HepG2 (cell line): ENCODE data around the gene PCGF2. TPM values are rescaled to one million over a fixed set of nuclear protein-coding genes. Genes with fewer than 3 reads are reported as not detected.

Experiments
- ATAC-seq: fragments of 200-7000 bp; cut with Tn5 transposase; 3 replicates; pipeline ENCODE4 v1.9.1; 2020; ENCODE audit warnings: mild to moderate bottlenecking, moderate library complexity
- BruUV-seq: library from RNA; stranded (reverse); fragments of 400-500 nt; replicated peaks from 2 replicates; lab custom pipeline; 2021; lab: Mats Ljungman, UMichigan
- CTCF ChIA-PET: fragments of 300-600 bp; formaldehyde crosslinking; extraction: SDS; loops from one replicate; lab custom pipeline; 2021; ENCODE audit warnings: low total read pairs, inconsistent platforms, low intra/inter-chr PET ratio; lab: Yijun Ruan, JAX
- POLR2A ChIA-PET: fragments of 350-600 bp; sonication (Branson Sonifier 250); formaldehyde crosslinking; loops from one replicate; lab custom pipeline; 2020; ENCODE audit warnings: antibody characterized with exemption, inconsistent platforms; lab: Yijun Ruan, JAX
- DNase-seq: peaks from one replicate; pipeline ENCODE4 v3.0.0-alpha.2; 2015; ENCODE audit warnings: low spot score
- FAIRE-seq: peaks from 3 replicates; lab custom pipeline; 2011; peaks lifted over from hg19 to GRCh38; lab: Jason Lieb, UNC
- H2AFZ ChIP-seq: one replicate; pipeline ENCODE4 v1.6.1; 2011; ENCODE audit warnings: low read length, inconsistent platforms
- H3K27ac ChIP-seq: fragments of 300-600 bp; 3 replicates; pipeline ENCODE4 v1.8.0; 2011; ENCODE audit warnings: mixed run types, mild to moderate bottlenecking, mixed read lengths, low read length, inconsistent platforms; ENCODE audit not compliant: insufficient read depth; ENCODE audit errors: extremely low read length
- H3K27me3 ChIP-seq, 2 experiments: fragments of 200-600 bp in 1 of 2; 2 replicates in 1 of 2; 3 replicates in 1 of 2; pipeline versions ENCODE4 v1.6.0 to v1.8.0; 2011; ENCODE audit warnings: low read length in 2 of 2, mild to moderate bottlenecking in 2 of 2, moderate library complexity in 2 of 2, inconsistent platforms in 1 of 2; ENCODE audit not compliant: insufficient read depth in 2 of 2, control insufficient read depth in 1 of 2
- H3K36me3 ChIP-seq, 2 experiments: fragments of 200-600 bp in 1 of 2; replicated peaks in 1 of 2; 2 replicates in 1 of 2; 3 replicates in 1 of 2; pipeline versions ENCODE4 v1.5.1 to v1.8.0; 2011; ENCODE audit warnings: low read length in 2 of 2, inconsistent platforms in 1 of 2; ENCODE audit not compliant: insufficient read depth in 2 of 2, control insufficient read depth in 1 of 2
- H3K4me1 ChIP-seq: 2 replicates; pipeline ENCODE4 v1.5.1; 2012; ENCODE audit warnings: low read length, inconsistent platforms; ENCODE audit not compliant: insufficient read depth
- H3K4me2 ChIP-seq: 2 replicates; pipeline ENCODE4 v1.6.0; 2011; ENCODE audit warnings: low read depth, low read length, inconsistent platforms
- H3K4me3 ChIP-seq, 3 experiments: fragments of 200-600 bp in 1 of 3; sonication (generic), shearing (Covaris generic) in 1 of 3; replicated peaks in 1 of 3; 2 replicates each; pipeline ENCODE4 v1.5.1; 2011 to 2016; ENCODE audit warnings: low read length in 3 of 3, inconsistent platforms in 2 of 3, low read depth in 2 of 3, mild to moderate bottlenecking in 2 of 3, control low read depth in 1 of 3, mixed read lengths in 1 of 3; ENCODE audit not compliant: insufficient read depth in 1 of 3
- H3K79me2 ChIP-seq: one replicate; pipeline ENCODE4 v1.6.1; 2011; ENCODE audit warnings: low read length, inconsistent platforms; ENCODE audit not compliant: insufficient read depth
- H3K9ac ChIP-seq: 2 replicates; pipeline ENCODE4 v1.6.0; 2011; ENCODE audit warnings: mild to moderate bottlenecking, low read depth, low read length, inconsistent platforms; ENCODE audit not compliant: insufficient read depth
- H3K9me3 ChIP-seq: 2 replicates; pipeline ENCODE4 v1.5.1; 2012; ENCODE audit warnings: mild to moderate bottlenecking, low read length
- H4K20me1 ChIP-seq: 2 replicates; pipeline ENCODE4 v1.6.0; 2011; ENCODE audit warnings: inconsistent platforms, mild to moderate bottlenecking, low read length, moderate library complexity; ENCODE audit not compliant: insufficient read depth
- ARID5B ChIP-seq: IDR thresholded peaks from 2 replicates; pipeline ENCODE4 v1.4.0; 2020; ENCODE audit warnings: mild to moderate bottlenecking, missing genetic modification reagents
- FOXA1 ChIP-seq, 2 experiments: fragments of 450-650 bp in 1 of 2; sonication (generic) in 1 of 2; formaldehyde crosslinking in 1 of 2; IDR thresholded peaks; 2 replicates each; pipeline versions ENCODE4 v1.4.0 to v1.6.1; 2016 to 2020; ENCODE audit warnings: missing genetic modification reagents in 1 of 2
- HMG20B ChIP-seq: conservative IDR thresholded peaks from 2 replicates; pipeline ENCODE4 v1.6.1; 2016; ENCODE audit warnings: missing genetic modification reagents, missing compliant biosample characterization
- HOXA7 ChIP-seq: sonication (generic); formaldehyde crosslinking; IDR thresholded peaks from 2 replicates; pipeline ENCODE4 v1.8.1; 2022; ENCODE audit warnings: mild to moderate bottlenecking, missing genetic modification reagents, moderate library complexity
- POLR2G ChIP-seq: fragments of 200-400 bp; formaldehyde crosslinking; IDR thresholded peaks from 2 replicates; pipeline ENCODE4 v1.6.1; 2018; ENCODE audit warnings: mild to moderate bottlenecking, low read depth, low read length, moderate library complexity
- SMARCC2 ChIP-seq: fragments of 450-650 bp; IDR thresholded peaks from 2 replicates; pipeline ENCODE4 v1.6.1; 2017; ENCODE audit warnings: antibody characterized with exemption, mild to moderate bottlenecking
- SOX13 ChIP-seq, 3 experiments: fragments of 450-650 bp in 1 of 3; sonication (generic) in 1 of 3; formaldehyde crosslinking in 1 of 3; IDR thresholded peaks in 2 of 3; conservative IDR thresholded peaks in 1 of 3; 2 replicates each; pipeline versions ENCODE4 v1.5.0 to v1.6.1; 2016 to 2020; ENCODE audit warnings: antibody characterized with exemption in 1 of 3, mild to moderate bottlenecking in 1 of 3, missing compliant biosample characterization in 1 of 3, missing genetic modification reagents in 1 of 3, moderate library complexity in 1 of 3
- SP4 ChIP-seq: sonication (generic); formaldehyde crosslinking; IDR thresholded peaks from 2 replicates; pipeline ENCODE4 v1.8.1; 2023; ENCODE audit warnings: mild to moderate bottlenecking, missing genetic modification reagents
- ZBTB33 ChIP-seq: sonication (generic); formaldehyde crosslinking; IDR thresholded peaks from 2 replicates; pipeline ENCODE4 v1.4.0; 2020; ENCODE audit warnings: missing genetic modification reagents
- ZNF281 ChIP-seq: sonication (generic); formaldehyde crosslinking; IDR thresholded peaks from 2 replicates; pipeline ENCODE4 v1.4.0; 2020; ENCODE audit warnings: missing genetic modification reagents, borderline replicate concordance
- ZNF572 ChIP-seq: sonication (generic); formaldehyde crosslinking; IDR thresholded peaks from 2 replicates; pipeline ENCODE4 v1.5.1; 2020; ENCODE audit warnings: mild to moderate bottlenecking, missing genetic modification reagents
- WGBS: methylation state at CpG from one replicate; pipeline ENCODE4 v1.1.6; 2017; ENCODE audit warnings: low lambda C conversion rate; 5-methylcytosine and 5-hydroxymethylcytosine counted together
- in situ Hi-C: cut with HindIII; loops from 2 replicates; pipeline ENCODE4 v1.10.0; 2017; ENCODE audit warnings: low pct_unique_long_range_greater_than_20kb; ENCODE audit not compliant: extremely low pct_ligation_motif_present
- intact Hi-C: fragments of 100-400 bp; cut with micrococcal nuclease; formaldehyde crosslinking; loops from one replicate; pipeline ENCODE4 v1.10.0; 2022; ENCODE audit not compliant: unreplicated experiment
- polyA plus RNA-seq, 8 experiments: library from polyadenylated mRNA; depleted of rRNA in 3 of 8; stranded (reverse) in 7 of 8; unstranded in 1 of 8; fragments of >200 nt; fragmentation: Illumina TruSeq in 4 of 8; extraction: Trizol in 4 of 8; gene quantifications; 2 replicates each; pipeline versions ENCODE4 v1.2.1 to v1.2.3, GENCODE V29; 2011 to 2016; ENCODE audit warnings: low read depth in 4 of 8, missing spikeins in 1 of 8, mixed read lengths in 1 of 8; ENCODE audit not compliant: insufficient read depth in 1 of 8
- total RNA-seq, 5 experiments: library from RNA; depleted of rRNA; stranded (reverse); fragments of >200 nt; fragmentation: Illumina TruSeq; extraction: Trizol; gene quantifications; 2 replicates each; pipeline ENCODE4 v1.2.3, GENCODE V29; 2016; ENCODE audit warnings: low read depth in 1 of 5

Gene PCGF2
- total and polyA plus RNA-seq, 2 of the 13 experiments (the other 11 are each of a cell fraction or from before 2014, with no cell fraction given): 11.6 to 29.4 TPM

DNA sequence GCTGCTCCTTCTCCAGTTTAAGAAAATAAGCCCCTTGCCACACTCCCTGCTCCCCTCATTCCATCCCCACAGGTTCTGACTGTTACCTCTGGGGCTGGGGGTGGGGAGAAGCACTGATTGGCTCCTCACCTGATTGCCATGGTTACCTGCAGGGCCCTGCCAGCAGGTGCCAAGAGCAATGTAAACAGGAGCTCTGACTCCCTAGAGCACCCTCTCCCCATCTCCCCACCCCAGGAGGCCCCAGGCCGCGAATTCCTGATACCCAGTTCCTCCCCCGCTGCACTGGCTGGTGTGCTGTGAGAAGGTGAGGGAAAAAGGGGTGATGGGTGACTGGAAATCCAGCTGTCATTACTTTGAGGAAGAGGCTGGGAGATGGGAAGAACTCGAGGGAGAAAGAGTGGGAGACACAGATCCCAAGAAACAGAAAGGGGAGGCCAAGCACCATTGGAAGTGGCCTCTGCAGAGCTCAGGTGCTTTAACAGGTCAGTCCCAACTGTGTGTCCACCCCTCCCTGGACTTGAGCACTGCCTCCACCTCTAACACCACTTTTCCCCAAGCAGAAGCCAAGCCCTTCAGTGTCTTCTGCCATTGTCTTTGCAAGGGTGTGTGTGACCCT lies 4.5 kb downstream of the PCGF2 start:
- BruUV-seq: no TSS peak
- Histone ChIP-seq H3K36me3 (peaks cover 17 to 35% of the 10 kb centered on the region in 2 experiments), H3K9ac (no peak overlapping the region), H3K27ac (no peak overlapping the region), H3K27me3 (no peaks in the 10 kb centered on the region)
- 85% methylated on average over 4 of the region's 4 CpGs for WGBS
- ChIA-PET CTCF (no interaction called here), POLR2A (interaction anchor here (3.8 kb wide), 2 partner anchors 9 to 12 kb away, joined by 27 to 39 read pairs; partner anchors contain the start of gene CISD3)
- no peak for TF ChIP-seq SP4
- 0 out of 2 replicates have a peak, but pooled peaks have one; percentile 17 for TF ChIP-seq ZNF281 (CRISPR knock-in tag)
- 0 out of 2 replicates have a peak, but pooled peaks have one; percentile 59 for TF ChIP-seq ZNF572 (CRISPR knock-in tag)
- TF ChIP-seq SMARCC2: no peak
- no peak for TF ChIP-seq SOX13 (IDR thresholded peaks at IDR 0.05)
- no peak for TF ChIP-seq SOX13 (CRISPR knock-in tag; conservative IDR thresholded peaks at IDR 0.05 in 1 of 2, IDR thresholded peaks at IDR 0.05 in 1 of 2)
- no peak for TF ChIP-seq HOXA7 (CRISPR knock-in tag)
- TF ChIP-seq HMG20B (CRISPR knock-in tag): no peak
- 0 out of 2 replicates have a peak, but pooled peaks have one; percentile 25 for TF ChIP-seq POLR2G
- no peak for TF ChIP-seq FOXA1 (IDR thresholded peaks at IDR 0.05)
- TF ChIP-seq FOXA1 (CRISPR knock-in tag; IDR thresholded peaks at IDR 0.05): peak; percentile 51
- TF ChIP-seq ARID5B (CRISPR knock-in tag): no peak
- peak; percentile 69; the same call in 1 of the 2 replicates for TF ChIP-seq ZBTB33
- TF ChIP-seq, all 625 proteins: peak for 5
- in situ Hi-C loops (no loop called here), intact Hi-C loops (no loop called here)
- no peak overlapping the region for H3K4me3 ChIP-seq
- ATAC-seq (no peak), DNase-seq (no peak), FAIRE-seq (no peak)
- peaks cover 57% of the 10 kb centered on the region for H3K4me1 ChIP-seq
- H4K20me1 ChIP-seq: peaks cover 30% of the 10 kb centered on the region
- H3K9me3 ChIP-seq: no peaks in the 10 kb centered on the region
- H3K4me2 ChIP-seq: 0 out of 2 replicates have a peak overlapping the region, but pooled peaks have one; percentile 7
- peaks cover 75% of the 10 kb centered on the region for H3K79me2 ChIP-seq
- H2AFZ ChIP-seq: no peak overlapping the region
